Measurements from ENCODE around the gene C19orf12.

Gene C19orf12

DNA sequence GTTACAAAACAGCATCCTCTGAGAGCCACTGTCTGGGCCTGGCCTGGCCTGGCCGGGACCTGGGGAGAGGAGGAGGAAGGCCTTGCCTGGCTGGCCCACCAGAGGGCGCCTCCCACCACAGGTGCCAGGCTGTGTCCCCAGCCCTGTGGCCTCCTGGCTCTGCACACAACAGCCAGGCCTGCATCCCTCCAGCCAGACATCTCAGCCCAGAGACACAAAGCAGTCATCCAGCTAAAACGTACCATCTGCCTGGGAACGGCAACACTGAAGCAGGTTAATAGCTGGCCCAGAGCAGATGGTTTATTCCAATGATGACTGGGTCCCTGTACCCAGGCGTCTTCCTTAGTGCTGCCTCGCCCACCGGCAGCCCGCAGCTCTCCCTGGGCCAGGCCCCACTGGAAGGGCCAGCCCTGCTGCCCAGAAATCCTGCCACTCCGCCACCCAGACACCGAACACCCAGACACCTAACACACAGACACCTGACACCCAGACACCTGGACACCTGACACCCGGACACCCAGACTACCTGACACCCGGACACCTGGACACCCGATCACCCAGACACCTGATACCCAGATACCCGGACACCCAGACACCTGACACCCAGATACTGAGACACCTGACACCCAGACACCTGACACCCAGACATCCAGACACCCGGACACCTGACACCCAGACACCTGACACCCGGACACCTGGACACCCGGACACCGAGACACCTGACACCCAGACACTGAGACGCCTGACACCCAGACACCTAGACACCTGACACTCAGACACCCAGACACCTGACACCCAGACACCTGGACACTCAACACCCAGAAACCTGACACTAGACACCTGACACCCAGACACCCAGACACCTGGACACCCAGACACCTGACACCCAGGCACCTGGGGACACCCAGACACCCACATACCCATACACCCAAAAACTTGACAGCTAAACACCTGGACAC is 20.1 kb downstream of the C19orf12 start:
- Histone ChIP-seq H3K9ac (ENCODE audit: low read depth, low read length) (no peak overlapping the region), H3K4me1 (ENCODE audit: control insufficient read depth, insufficient read depth, low read length) (no peaks in the 10 kb centered on the region), H3K4me3 (ENCODE audit: low read depth, low read length) (no peak overlapping the region), H3K27ac (ENCODE audit: low read depth, low read length) (no peak overlapping the region), H3K27me3 (ENCODE audit: control insufficient read depth, insufficient read depth, low read length) (no peaks in the 10 kb centered on the region), H3K36me3 (ENCODE audit: control insufficient read depth, insufficient read depth, low read length) (no peaks in the 10 kb centered on the region), H3K9me3 (ENCODE audit: control insufficient read depth, insufficient read depth, low read length) (peaks cover 3% of the 10 kb centered on the region; the same call in 1 of the 2 replicates)

GRCh38 chr19:29694161-29694560 is 20.9 kb downstream of the C19orf12 start:
- no peaks in the 10 kb centered on the region for H3K36me3 ChIP-seq (ENCODE audit: control insufficient read depth, insufficient read depth, low read length)
- no peak overlapping the region for H3K27ac ChIP-seq (ENCODE audit: low read depth, low read length)
- no peaks in the 10 kb centered on the region for H3K27me3 ChIP-seq (ENCODE audit: control insufficient read depth, insufficient read depth, low read length)
- no peak overlapping the region for H3K4me3 ChIP-seq (ENCODE audit: low read depth, low read length)
- H3K9ac ChIP-seq (ENCODE audit: low read depth, low read length), result no peak overlapping the region
- H3K4me1 ChIP-seq (ENCODE audit: control insufficient read depth, insufficient read depth, low read length), result no peaks in the 10 kb centered on the region
- H3K9me3 ChIP-seq (ENCODE audit: control insufficient read depth, insufficient read depth, low read length), result peaks cover 3% of the 10 kb centered on the region; the same call in 1 of the 2 replicates

DNA sequence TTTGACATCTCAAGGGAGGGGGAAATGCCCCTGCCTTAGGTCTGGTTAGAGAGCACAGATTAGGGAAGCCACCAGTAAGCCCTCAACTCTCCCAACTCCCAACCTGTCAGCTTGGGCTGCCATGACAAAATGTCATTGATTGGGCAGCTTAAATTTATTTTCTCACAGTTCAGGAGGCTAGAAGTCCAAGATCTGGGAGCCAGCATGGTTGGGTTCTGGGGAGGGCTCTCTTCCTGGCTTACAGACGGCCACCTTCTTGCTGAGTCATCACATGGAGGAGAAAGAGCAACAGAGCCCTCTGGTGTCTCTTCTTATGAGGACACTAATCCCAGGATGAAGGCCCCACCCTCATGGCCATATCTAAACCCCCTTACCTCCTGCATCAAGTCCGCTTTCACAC is 24.2 kb downstream of the C19orf12 start:
- Histone ChIP-seq H3K27ac (ENCODE audit: low read depth, low read length) (peak overlapping the region; percentile 28), H3K4me1 (ENCODE audit: control insufficient read depth, insufficient read depth, low read length) (no peaks in the 10 kb centered on the region), H3K36me3 (ENCODE audit: control insufficient read depth, insufficient read depth, low read length) (no peaks in the 10 kb centered on the region), H3K4me3 (ENCODE audit: low read depth, low read length) (no peak overlapping the region), H3K27me3 (ENCODE audit: control insufficient read depth, insufficient read depth, low read length) (no peaks in the 10 kb centered on the region), H3K9ac (ENCODE audit: low read depth, low read length) (no peak overlapping the region; the same call in 1 of the 2 replicates), H3K9me3 (ENCODE audit: control insufficient read depth, insufficient read depth, low read length) (peaks cover 3% of the 10 kb centered on the region; the same call in 1 of the 2 replicates)

GRCh38 chr19:29687897-29688728 is 26.9 kb downstream of the C19orf12 start:
- H3K27me3 ChIP-seq (ENCODE audit: control insufficient read depth, insufficient read depth, low read length), result no peaks in the 10 kb centered on the region
- H3K36me3 ChIP-seq (ENCODE audit: control insufficient read depth, insufficient read depth, low read length), result no peaks in the 10 kb centered on the region
- H3K4me1 ChIP-seq (ENCODE audit: control insufficient read depth, insufficient read depth, low read length), result no peaks in the 10 kb centered on the region; the same call in 1 of the 2 replicates
- no peak overlapping the region for H3K9ac ChIP-seq (ENCODE audit: low read depth, low read length)
- no peak overlapping the region for H3K4me3 ChIP-seq (ENCODE audit: low read depth, low read length)
- peaks cover 3% of the 10 kb centered on the region; the same call in 1 of the 2 replicates for H3K9me3 ChIP-seq (ENCODE audit: control insufficient read depth, insufficient read depth, low read length)
- H3K27ac ChIP-seq (ENCODE audit: low read depth, low read length), result no peak overlapping the region

GRCh38 chr19:29687244-29687896 is 27.7 kb downstream of the C19orf12 start:
- H3K9ac ChIP-seq (ENCODE audit: low read depth, low read length), result no peak overlapping the region
- H3K9me3 ChIP-seq (ENCODE audit: control insufficient read depth, insufficient read depth, low read length), result peaks cover 3% of the 10 kb centered on the region; the same call in 1 of the 2 replicates
- no peaks in the 10 kb centered on the region for H3K36me3 ChIP-seq (ENCODE audit: control insufficient read depth, insufficient read depth, low read length)
- no peak overlapping the region for H3K27ac ChIP-seq (ENCODE audit: low read depth, low read length)
- H3K27me3 ChIP-seq (ENCODE audit: control insufficient read depth, insufficient read depth, low read length), result no peaks in the 10 kb centered on the region
- no peaks in the 10 kb centered on the region; the same call in 1 of the 2 replicates for H3K4me1 ChIP-seq (ENCODE audit: control insufficient read depth, insufficient read depth, low read length)
- no peak overlapping the region for H3K4me3 ChIP-seq (ENCODE audit: low read depth, low read length)

DNA sequence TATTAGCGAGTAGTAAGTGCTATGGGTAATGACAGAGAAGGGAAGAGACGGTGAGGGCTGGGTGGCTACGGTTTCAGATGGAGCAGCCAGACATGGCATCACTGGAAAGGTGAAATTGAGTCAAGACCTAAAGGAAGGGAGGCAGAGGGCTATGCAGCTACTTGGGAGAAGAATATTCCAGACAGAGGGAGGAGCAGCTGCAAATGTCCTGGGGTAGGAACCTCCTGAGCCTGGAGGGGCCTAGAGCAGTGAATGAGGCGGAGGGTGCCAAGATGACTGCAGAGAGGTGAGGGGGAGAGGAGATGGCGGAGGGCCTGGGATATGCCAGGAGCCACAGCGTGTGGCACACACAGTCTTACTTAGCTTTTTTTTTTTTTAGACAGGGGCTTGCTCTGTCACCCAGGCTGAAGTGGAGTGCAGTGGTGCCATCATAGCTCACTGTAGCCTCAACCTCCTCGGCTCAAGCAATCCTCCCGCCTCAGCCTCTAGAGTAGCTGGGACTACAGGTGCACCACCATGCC is 28.7 kb downstream of the C19orf12 start:
- H3K9ac ChIP-seq (ENCODE audit: low read depth, low read length), result no peak overlapping the region
- H3K27me3 ChIP-seq (ENCODE audit: control insufficient read depth, insufficient read depth, low read length), result no peaks in the 10 kb centered on the region
- H3K9me3 ChIP-seq (ENCODE audit: control insufficient read depth, insufficient read depth, low read length), result peaks cover 3% of the 10 kb centered on the region; the same call in 1 of the 2 replicates
- H3K4me1 ChIP-seq (ENCODE audit: control insufficient read depth, insufficient read depth, low read length), result no peaks in the 10 kb centered on the region; the same call in 1 of the 2 replicates
- no peak overlapping the region for H3K27ac ChIP-seq (ENCODE audit: low read depth, low read length)
- H3K36me3 ChIP-seq (ENCODE audit: control insufficient read depth, insufficient read depth, low read length), result no peaks in the 10 kb centered on the region
- no peak overlapping the region for H3K4me3 ChIP-seq (ENCODE audit: low read depth, low read length)

DNA sequence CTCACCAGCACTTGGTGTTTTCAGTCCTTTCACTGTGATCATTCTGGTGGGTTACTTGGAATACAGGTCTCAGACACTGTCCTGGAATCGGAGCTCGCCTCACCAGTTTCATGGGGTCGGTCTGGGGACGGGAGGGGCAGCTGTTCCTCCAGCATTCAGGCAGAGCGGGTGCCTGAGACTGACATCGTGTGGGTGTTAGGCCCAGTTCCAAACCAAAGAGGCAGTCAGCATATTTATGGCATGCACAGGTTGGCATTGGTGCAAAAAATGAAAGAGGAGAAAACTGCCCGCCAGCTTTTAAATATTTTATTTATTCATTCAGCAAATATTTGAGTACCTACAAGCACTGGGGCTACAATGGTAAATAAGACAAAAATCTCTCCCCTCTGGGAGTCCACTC is 29.7 kb downstream of the C19orf12 start:
- H3K27ac ChIP-seq (ENCODE audit: low read depth, low read length), result no peak overlapping the region
- no peaks in the 10 kb centered on the region for H3K9me3 ChIP-seq (ENCODE audit: control insufficient read depth, insufficient read depth, low read length)
- H3K27me3 ChIP-seq (ENCODE audit: control insufficient read depth, insufficient read depth, low read length), result no peaks in the 10 kb centered on the region
- no peaks in the 10 kb centered on the region; the same call in 1 of the 2 replicates for H3K4me1 ChIP-seq (ENCODE audit: control insufficient read depth, insufficient read depth, low read length)
- no peak overlapping the region for H3K9ac ChIP-seq (ENCODE audit: low read depth, low read length)
- no peaks in the 10 kb centered on the region for H3K36me3 ChIP-seq (ENCODE audit: control insufficient read depth, insufficient read depth, low read length)
- H3K4me3 ChIP-seq (ENCODE audit: low read depth, low read length), result no peak overlapping the region

DNA sequence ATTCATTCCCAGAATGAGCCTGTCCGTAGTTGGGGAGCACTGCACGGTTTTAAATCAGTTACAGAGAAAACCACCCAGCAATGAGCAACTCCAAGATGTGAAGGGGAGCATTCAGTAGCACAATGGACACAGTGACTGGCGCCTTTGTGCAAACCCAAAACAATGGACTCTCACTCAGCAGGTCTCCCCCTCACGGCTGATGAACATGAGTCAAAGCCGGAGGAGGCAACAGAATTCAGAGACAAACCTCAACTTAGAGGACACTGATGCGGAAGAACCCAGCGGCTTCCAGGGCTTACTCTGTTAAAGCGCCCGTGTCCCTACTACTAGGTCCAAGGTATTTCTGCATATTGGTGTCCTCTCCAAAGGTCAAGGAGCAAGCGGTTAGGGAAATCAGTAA is 32.1 kb downstream of the C19orf12 start:
- H3K9ac ChIP-seq (ENCODE audit: low read depth, low read length), result no peak overlapping the region
- no peak overlapping the region for H3K4me3 ChIP-seq (ENCODE audit: low read depth, low read length)
- no peaks in the 10 kb centered on the region for H3K27me3 ChIP-seq (ENCODE audit: control insufficient read depth, insufficient read depth, low read length)
- no peaks in the 10 kb centered on the region; the same call in 1 of the 2 replicates for H3K4me1 ChIP-seq (ENCODE audit: control insufficient read depth, insufficient read depth, low read length)
- H3K36me3 ChIP-seq (ENCODE audit: control insufficient read depth, insufficient read depth, low read length), result no peaks in the 10 kb centered on the region
- no peaks in the 10 kb centered on the region for H3K9me3 ChIP-seq (ENCODE audit: control insufficient read depth, insufficient read depth, low read length)
- no peak overlapping the region for H3K27ac ChIP-seq (ENCODE audit: low read depth, low read length)

DNA sequence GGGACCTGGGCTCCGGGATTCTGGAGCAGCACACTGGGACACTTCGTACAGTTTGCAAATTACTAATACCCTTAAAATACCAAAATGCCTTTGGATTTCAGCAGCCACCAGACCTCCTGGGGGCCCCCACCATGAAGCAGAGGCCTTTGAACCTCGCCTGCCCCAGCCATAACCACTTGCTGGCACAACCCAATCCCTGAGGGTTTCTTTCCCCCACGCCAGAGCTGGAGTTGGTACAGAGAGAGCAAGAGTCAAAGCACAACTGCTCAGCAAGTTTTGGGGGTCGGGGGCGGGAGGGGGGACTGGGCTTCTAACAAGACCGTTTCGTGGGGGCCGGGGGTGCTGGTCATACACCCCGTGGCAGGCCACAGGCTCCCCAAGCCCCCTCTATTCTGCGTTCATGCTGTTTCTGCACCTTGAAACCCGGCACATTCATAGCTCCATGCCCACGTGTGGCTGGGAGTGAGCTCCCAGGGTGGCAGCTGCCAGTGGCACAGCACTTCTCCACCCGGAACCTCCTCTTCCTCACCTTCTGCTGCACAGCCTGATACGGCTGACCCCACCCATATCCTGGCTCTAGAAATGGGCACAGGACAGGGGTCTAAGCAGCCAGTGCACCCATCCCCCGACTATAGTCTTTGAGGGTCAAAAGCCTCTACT is 32.7 kb downstream of the C19orf12 start:
- no peak overlapping the region for H3K27ac ChIP-seq (ENCODE audit: low read depth, low read length)
- no peaks in the 10 kb centered on the region for H3K27me3 ChIP-seq (ENCODE audit: control insufficient read depth, insufficient read depth, low read length)
- H3K4me3 ChIP-seq (ENCODE audit: low read depth, low read length), result no peak overlapping the region
- no peaks in the 10 kb centered on the region; the same call in 1 of the 2 replicates for H3K4me1 ChIP-seq (ENCODE audit: control insufficient read depth, insufficient read depth, low read length)
- no peaks in the 10 kb centered on the region for H3K36me3 ChIP-seq (ENCODE audit: control insufficient read depth, insufficient read depth, low read length)
- no peak overlapping the region for H3K9ac ChIP-seq (ENCODE audit: low read depth, low read length)
- no peaks in the 10 kb centered on the region for H3K9me3 ChIP-seq (ENCODE audit: control insufficient read depth, insufficient read depth, low read length)

Measured in HUES48 (cell line).